HepG2 (cell line): ENCODE measurements around the gene SHPK. TPM values are rescaled to one million over a fixed set of nuclear protein-coding genes. Genes with fewer than 3 reads are reported as not detected.

ENCODE experiments used
- GLI4 ChIP-seq: sonication (generic); formaldehyde crosslinking; IDR thresholded peaks from 2 replicates; pipeline ENCODE4 v1.5.1; 2020; ENCODE audit warnings: missing genetic modification reagents, mild to moderate bottlenecking, moderate library complexity, borderline replicate concordance
- HOXA3 ChIP-seq: sonication (generic); formaldehyde crosslinking; IDR thresholded peaks from 2 replicates; pipeline ENCODE4 v1.5.0; 2020; ENCODE audit warnings: missing genetic modification reagents
- KLF6 ChIP-seq: IDR thresholded peaks from 2 replicates; pipeline ENCODE4 v1.8.0; 2016; ENCODE audit warnings: missing biosample characterization, missing genetic modification reagents
- KMT2A ChIP-seq: sonication (generic); formaldehyde crosslinking; IDR thresholded peaks from 2 replicates; pipeline ENCODE4 v1.4.0; 2020; ENCODE audit warnings: missing genetic modification reagents
- MAFF ChIP-seq: IDR thresholded peaks from 2 replicates; pipeline ENCODE4 v1.6.1; 2011; ENCODE audit warnings: low read depth, low read length, improper control_type of control experiment
- MXI1 ChIP-seq: IDR thresholded peaks from 3 replicates; pipeline ENCODE4 v1.6.1; 2012; ENCODE audit warnings: low read depth, low read length, inconsistent platforms, borderline replicate concordance
- NR2C2 ChIP-seq: sonication (generic); formaldehyde crosslinking; IDR thresholded peaks from 2 replicates; pipeline ENCODE4 v1.4.0; 2020; ENCODE audit warnings: missing genetic modification reagents, mild to moderate bottlenecking, moderate library complexity, borderline replicate concordance
- RCOR2 ChIP-seq: IDR thresholded peaks from 2 replicates; pipeline ENCODE4 v1.6.1; 2016; ENCODE audit warnings: missing biosample characterization, missing genetic modification reagents
- RNF2 ChIP-seq: fragments of 450-650 bp; conservative IDR thresholded peaks from 2 replicates; pipeline ENCODE4 v1.6.1; 2016; ENCODE audit warnings: low read depth
- XRCC5 ChIP-seq: fragments of 200-400 bp; formaldehyde crosslinking; optimal IDR thresholded peaks from 2 replicates; pipeline ENCODE3; 2017; ENCODE audit warnings: mild to moderate bottlenecking, low read length
- ZNF382 ChIP-seq: sonication (generic); formaldehyde crosslinking; IDR thresholded peaks from 2 replicates; pipeline ENCODE4 v1.5.0; 2020; ENCODE audit warnings: missing genetic modification reagents, mild to moderate bottlenecking, borderline replicate concordance
- ZSCAN22 ChIP-seq: sonication (generic); formaldehyde crosslinking; IDR thresholded peaks from 2 replicates; pipeline ENCODE4 v1.4.0; 2020; ENCODE audit warnings: mild to moderate bottlenecking, missing genetic modification reagents
- polyA plus RNA-seq, 8 experiments: library from polyadenylated mRNA; depleted of rRNA in 3 of 8; stranded (reverse) in 7 of 8; unstranded in 1 of 8; fragments of >200 nt; fragmentation: Illumina TruSeq in 4 of 8; extraction: Trizol in 4 of 8; gene quantifications; 2 replicates each; pipeline versions ENCODE4 v1.2.1 to v1.2.3, GENCODE V29; 2011 to 2016; ENCODE audit warnings: low read depth in 4 of 8, missing spikeins in 1 of 8, mixed read lengths in 1 of 8; ENCODE audit not compliant: insufficient read depth in 1 of 8
- total RNA-seq, 5 experiments: library from RNA; depleted of rRNA; stranded (reverse); fragments of >200 nt; fragmentation: Illumina TruSeq; extraction: Trizol; gene quantifications; 2 replicates each; pipeline ENCODE4 v1.2.3, GENCODE V29; 2016; ENCODE audit warnings: low read depth in 1 of 5
- TF ChIP-seq, protein P1 (sequence below): sonication (generic); formaldehyde crosslinking; IDR thresholded peaks from 2 replicates; pipeline ENCODE4 v1.4.0; 2020; ENCODE audit warnings: missing genetic modification reagents
- TF ChIP-seq, protein P2 (sequence below): sonication (generic); formaldehyde crosslinking; IDR thresholded peaks from 2 replicates; pipeline ENCODE4 v1.5.0; 2020; ENCODE audit warnings: missing genetic modification reagents
- TF ChIP-seq, protein P3 (sequence below): sonication (generic); formaldehyde crosslinking; IDR thresholded peaks from 2 replicates; pipeline ENCODE4 v1.5.0; 2020; ENCODE audit warnings: mild to moderate bottlenecking, missing genetic modification reagents
- TF ChIP-seq, protein P4 (sequence below): sonication (generic); formaldehyde crosslinking; IDR thresholded peaks from 2 replicates; pipeline ENCODE4 v1.4.0; 2020; ENCODE audit warnings: missing genetic modification reagents
- TF ChIP-seq, protein P5 (sequence below): IDR thresholded peaks from 2 replicates; pipeline ENCODE4 v1.6.1; 2016; ENCODE audit warnings: missing genetic modification reagents, missing compliant biosample characterization

Gene SHPK
- total and polyA plus RNA-seq, 2 of the 13 experiments (the other 11 are each of a cell fraction or from before 2014, with no cell fraction given) = 16.2 to 30.9 TPM

DNA sequence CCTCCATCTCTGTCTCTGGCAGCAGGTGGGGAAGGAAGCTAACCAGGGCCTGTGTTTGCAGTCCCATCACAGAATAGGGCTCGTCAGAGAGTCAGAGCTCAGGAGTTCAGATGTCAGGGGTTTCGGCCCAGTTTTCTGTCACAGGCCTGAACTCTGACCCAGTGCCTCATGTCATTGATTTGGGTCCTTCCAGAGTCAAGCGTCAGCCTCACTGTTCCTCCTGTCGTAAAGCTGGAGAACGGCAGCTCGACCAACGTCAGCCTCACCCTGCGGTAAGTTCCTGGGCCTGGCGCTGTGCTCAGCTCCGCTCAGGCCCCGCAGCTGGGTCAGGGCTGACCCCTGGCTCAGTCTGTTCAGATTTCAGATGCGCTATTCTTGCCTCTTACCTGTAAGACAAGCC lies 11.2 kb upstream of the SHPK start (continued):
- TF ChIP-seq KMT2A (CRISPR knock-in tag) (no peak), RCOR2 (no peak), ZSCAN22 (CRISPR knock-in tag) (no peak), MXI1 (no peak), ZNF382 (no peak), GLI4 (CRISPR knock-in tag) (no peak), RNF2 (no peak), MAFF (no peak), NR2C2 (CRISPR knock-in tag) (peak; percentile 62; the same call in 1 of the 2 replicates), KLF6 (CRISPR knock-in tag) (no peak), HOXA3 (CRISPR knock-in tag) (peak; percentile 28; the same call in 1 of the 2 replicates), XRCC5 (no peak)
- TF ChIP-seq, protein P1, sequence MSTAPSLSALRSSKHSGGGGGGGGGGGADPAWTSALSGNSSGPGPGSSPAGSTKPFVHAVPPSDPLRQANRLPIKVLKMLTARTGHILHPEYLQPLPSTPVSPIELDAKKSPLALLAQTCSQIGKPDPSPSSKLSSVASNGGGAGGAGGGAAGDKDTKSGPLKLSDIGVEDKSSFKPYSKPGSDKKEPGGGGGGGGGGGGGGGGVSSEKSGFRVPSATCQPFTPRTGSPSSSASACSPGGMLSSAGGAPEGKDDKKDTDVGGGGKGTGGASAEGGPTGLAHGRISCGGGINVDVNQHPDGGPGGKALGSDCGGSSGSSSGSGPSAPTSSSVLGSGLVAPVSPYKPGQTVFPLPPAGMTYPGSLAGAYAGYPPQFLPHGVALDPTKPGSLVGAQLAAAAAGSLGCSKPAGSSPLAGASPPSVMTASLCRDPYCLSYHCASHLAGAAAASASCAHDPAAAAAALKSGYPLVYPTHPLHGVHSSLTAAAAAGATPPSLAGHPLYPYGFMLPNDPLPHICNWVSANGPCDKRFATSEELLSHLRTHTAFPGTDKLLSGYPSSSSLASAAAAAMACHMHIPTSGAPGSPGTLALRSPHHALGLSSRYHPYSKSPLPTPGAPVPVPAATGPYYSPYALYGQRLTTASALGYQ (CRISPR knock-in tag) = no peak
- TF ChIP-seq, protein P2, sequence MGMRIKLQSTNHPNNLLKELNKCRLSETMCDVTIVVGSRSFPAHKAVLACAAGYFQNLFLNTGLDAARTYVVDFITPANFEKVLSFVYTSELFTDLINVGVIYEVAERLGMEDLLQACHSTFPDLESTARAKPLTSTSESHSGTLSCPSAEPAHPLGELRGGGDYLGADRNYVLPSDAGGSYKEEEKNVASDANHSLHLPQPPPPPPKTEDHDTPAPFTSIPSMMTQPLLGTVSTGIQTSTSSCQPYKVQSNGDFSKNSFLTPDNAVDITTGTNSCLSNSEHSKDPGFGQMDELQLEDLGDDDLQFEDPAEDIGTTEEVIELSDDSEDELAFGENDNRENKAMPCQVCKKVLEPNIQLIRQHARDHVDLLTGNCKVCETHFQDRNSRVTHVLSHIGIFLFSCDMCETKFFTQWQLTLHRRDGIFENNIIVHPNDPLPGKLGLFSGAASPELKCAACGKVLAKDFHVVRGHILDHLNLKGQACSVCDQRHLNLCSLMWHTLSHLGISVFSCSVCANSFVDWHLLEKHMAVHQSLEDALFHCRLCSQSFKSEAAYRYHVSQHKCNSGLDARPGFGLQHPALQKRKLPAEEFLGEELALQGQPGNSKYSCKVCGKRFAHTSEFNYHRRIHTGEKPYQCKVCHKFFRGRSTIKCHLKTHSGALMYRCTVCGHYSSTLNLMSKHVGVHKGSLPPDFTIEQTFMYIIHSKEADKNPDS = no peak
- TF ChIP-seq, protein P3, sequence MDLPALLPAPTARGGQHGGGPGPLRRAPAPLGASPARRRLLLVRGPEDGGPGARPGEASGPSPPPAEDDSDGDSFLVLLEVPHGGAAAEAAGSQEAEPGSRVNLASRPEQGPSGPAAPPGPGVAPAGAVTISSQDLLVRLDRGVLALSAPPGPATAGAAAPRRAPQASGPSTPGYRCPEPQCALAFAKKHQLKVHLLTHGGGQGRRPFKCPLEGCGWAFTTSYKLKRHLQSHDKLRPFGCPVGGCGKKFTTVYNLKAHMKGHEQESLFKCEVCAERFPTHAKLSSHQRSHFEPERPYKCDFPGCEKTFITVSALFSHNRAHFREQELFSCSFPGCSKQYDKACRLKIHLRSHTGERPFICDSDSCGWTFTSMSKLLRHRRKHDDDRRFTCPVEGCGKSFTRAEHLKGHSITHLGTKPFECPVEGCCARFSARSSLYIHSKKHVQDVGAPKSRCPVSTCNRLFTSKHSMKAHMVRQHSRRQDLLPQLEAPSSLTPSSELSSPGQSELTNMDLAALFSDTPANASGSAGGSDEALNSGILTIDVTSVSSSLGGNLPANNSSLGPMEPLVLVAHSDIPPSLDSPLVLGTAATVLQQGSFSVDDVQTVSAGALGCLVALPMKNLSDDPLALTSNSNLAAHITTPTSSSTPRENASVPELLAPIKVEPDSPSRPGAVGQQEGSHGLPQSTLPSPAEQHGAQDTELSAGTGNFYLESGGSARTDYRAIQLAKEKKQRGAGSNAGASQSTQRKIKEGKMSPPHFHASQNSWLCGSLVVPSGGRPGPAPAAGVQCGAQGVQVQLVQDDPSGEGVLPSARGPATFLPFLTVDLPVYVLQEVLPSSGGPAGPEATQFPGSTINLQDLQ = no peak
- TF ChIP-seq, protein P4, sequence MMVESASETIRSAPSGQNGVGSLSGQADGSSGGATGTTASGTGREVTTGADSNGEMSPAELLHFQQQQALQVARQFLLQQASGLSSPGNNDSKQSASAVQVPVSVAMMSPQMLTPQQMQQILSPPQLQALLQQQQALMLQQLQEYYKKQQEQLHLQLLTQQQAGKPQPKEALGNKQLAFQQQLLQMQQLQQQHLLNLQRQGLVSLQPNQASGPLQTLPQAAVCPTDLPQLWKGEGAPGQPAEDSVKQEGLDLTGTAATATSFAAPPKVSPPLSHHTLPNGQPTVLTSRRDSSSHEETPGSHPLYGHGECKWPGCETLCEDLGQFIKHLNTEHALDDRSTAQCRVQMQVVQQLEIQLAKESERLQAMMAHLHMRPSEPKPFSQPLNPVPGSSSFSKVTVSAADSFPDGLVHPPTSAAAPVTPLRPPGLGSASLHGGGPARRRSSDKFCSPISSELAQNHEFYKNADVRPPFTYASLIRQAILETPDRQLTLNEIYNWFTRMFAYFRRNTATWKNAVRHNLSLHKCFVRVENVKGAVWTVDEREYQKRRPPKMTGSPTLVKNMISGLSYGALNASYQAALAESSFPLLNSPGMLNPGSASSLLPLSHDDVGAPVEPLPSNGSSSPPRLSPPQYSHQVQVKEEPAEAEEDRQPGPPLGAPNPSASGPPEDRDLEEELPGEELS (CRISPR knock-in tag) = no peak
- TF ChIP-seq, protein P5, sequence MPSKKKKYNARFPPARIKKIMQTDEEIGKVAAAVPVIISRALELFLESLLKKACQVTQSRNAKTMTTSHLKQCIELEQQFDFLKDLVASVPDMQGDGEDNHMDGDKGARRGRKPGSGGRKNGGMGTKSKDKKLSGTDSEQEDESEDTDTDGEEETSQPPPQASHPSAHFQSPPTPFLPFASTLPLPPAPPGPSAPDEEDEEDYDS = no peak
